CD14-positive monocyte (primary cell): ENCODE results near the gene SPRN. TPM values are rescaled to one million over a fixed set of nuclear protein-coding genes. Genes with fewer than 3 reads are reported as not detected.

ENCODE experiments used
- DNase-seq, 3 donors: peaks; one replicate each; pipeline ENCODE4 v3.0.0-alpha.2; 2011 to 2022
- H2AFZ ChIP-seq: 2 replicates; pipeline ENCODE4 v1.6.0; 2012; ENCODE audit warnings: mild to moderate bottlenecking, low read depth, low read length, inconsistent platforms; ENCODE audit not compliant: insufficient read depth, poor library complexity, severe bottlenecking
- H3K27ac ChIP-seq, 2 donors: 1 replicate in 1 of 2; 2 replicates in 1 of 2; pipeline ENCODE4 v1.5.1; 2012 to 2013; ENCODE audit warnings: low read length in 2 of 2, control low read depth in 1 of 2, inconsistent platforms in 1 of 2, low read depth in 1 of 2, mild to moderate bottlenecking in 1 of 2
- H3K27me3 ChIP-seq, 2 donors: one replicate each; pipeline versions ENCODE4 v1.6.0 to v1.6.1; 2011 to 2013; ENCODE audit warnings: low read length in 2 of 2; ENCODE audit not compliant: control insufficient read depth in 2 of 2, insufficient read depth in 2 of 2
- H3K36me3 ChIP-seq, 2 donors: replicated peaks in 1 of 2; 1 replicate in 1 of 2; 2 replicates in 1 of 2; pipeline versions ENCODE4 v1.5.1 to v1.6.1; 2012 to 2013; ENCODE audit warnings: low read length in 2 of 2, control low read depth in 1 of 2, inconsistent platforms in 1 of 2, mild to moderate bottlenecking in 1 of 2; ENCODE audit not compliant: insufficient read depth in 2 of 2, control insufficient read depth in 1 of 2
- H3K4me1 ChIP-seq, 2 donors: 1 replicate in 1 of 2; 2 replicates in 1 of 2; pipeline versions ENCODE4 v1.5.1 to v1.6.1; 2012 to 2013; ENCODE audit warnings: low read length in 2 of 2, control low read depth in 1 of 2, inconsistent platforms in 1 of 2, mild to moderate bottlenecking in 1 of 2, moderate library complexity in 1 of 2; ENCODE audit not compliant: insufficient read depth in 2 of 2, control insufficient read depth in 1 of 2
- H3K4me2 ChIP-seq: replicated peaks from 2 replicates; pipeline ENCODE3; 2012; ENCODE audit warnings: low read length, moderate library complexity, mild to moderate bottlenecking; ENCODE audit not compliant: poor library complexity, severe bottlenecking; ENCODE audit errors: extremely low read depth
- H3K4me3 ChIP-seq, 3 experiments: fragments of 200-600 bp in 1 of 3; sonication (generic) in 1 of 3; replicated peaks in 1 of 3; 1 replicate in 2 of 3; 2 replicates in 1 of 3; pipeline ENCODE4 v1.5.1; 2011 to 2013; ENCODE audit warnings: low read length in 3 of 3, mild to moderate bottlenecking in 3 of 3, control low read depth in 2 of 3, low read depth in 2 of 3, inconsistent platforms in 1 of 3, moderate library complexity in 1 of 3
- H3K79me2 ChIP-seq: 2 replicates; pipeline ENCODE4 v1.6.0; 2012; ENCODE audit warnings: mild to moderate bottlenecking, control low read depth, inconsistent platforms, low read length, moderate library complexity; ENCODE audit not compliant: insufficient read depth
- H3K9ac ChIP-seq: 2 replicates; pipeline ENCODE4 v1.6.0; 2017; ENCODE audit warnings: low read length, mild to moderate bottlenecking; ENCODE audit not compliant: insufficient read depth, poor library complexity, severe bottlenecking
- H3K9me3 ChIP-seq, 2 donors: replicated peaks in 1 of 2; 1 replicate in 1 of 2; 2 replicates in 1 of 2; pipeline versions ENCODE4 v1.5.1 to v1.6.1; 2012 to 2013; ENCODE audit warnings: low read length in 2 of 2, control low read depth in 1 of 2; ENCODE audit not compliant: control insufficient read depth in 1 of 2, insufficient read depth in 1 of 2
- H4K20me1 ChIP-seq: 2 replicates; pipeline ENCODE4 v1.6.0; 2012; ENCODE audit warnings: mild to moderate bottlenecking, low read length, control low read depth, moderate library complexity; ENCODE audit not compliant: insufficient read depth
- H3K27ac Mint-ChIP-seq, 7 donors: one replicate each; pipeline ENCODE4 v1.8.0; 2020; ENCODE audit warnings: mild to moderate bottlenecking in 7 of 7, mixed read lengths in 7 of 7, moderate library complexity in 6 of 7, inconsistent platforms in 2 of 7
- H3K27me3 Mint-ChIP-seq, 3 donors: one replicate each; pipeline ENCODE4 v1.8.0; 2021 to 2022; ENCODE audit warnings: low read depth in 3 of 3, mild to moderate bottlenecking in 3 of 3, mixed read lengths in 3 of 3, moderate library complexity in 3 of 3, inconsistent platforms in 1 of 3
- H3K36me3 Mint-ChIP-seq, 2 donors: one replicate each; pipeline ENCODE4 v1.8.0; 2020; ENCODE audit warnings: mixed read lengths in 2 of 2, inconsistent platforms in 1 of 2, mild to moderate bottlenecking in 1 of 2
- H3K4me1 Mint-ChIP-seq: one replicate; pipeline ENCODE4 v1.8.0; 2020; ENCODE audit warnings: mild to moderate bottlenecking, mixed read lengths
- H3K4me3 Mint-ChIP-seq, 2 donors: one replicate each; pipeline ENCODE4 v1.8.0; 2020; ENCODE audit warnings: mild to moderate bottlenecking in 2 of 2, mixed read lengths in 2 of 2, moderate library complexity in 1 of 2
- H3K9me3 Mint-ChIP-seq, 7 donors: one replicate each; pipeline ENCODE4 v1.8.0; 2020 to 2022; ENCODE audit warnings: mixed read lengths in 7 of 7, mild to moderate bottlenecking in 6 of 7, moderate library complexity in 6 of 7, inconsistent platforms in 2 of 7
- WGBS: methylation state at CpG from one replicate; pipeline ENCODE4 v1.1.5; 2013; ENCODE audit warnings: missing lambda C conversion rate; ENCODE audit not compliant: insufficient coverage; 5-methylcytosine and 5-hydroxymethylcytosine counted together
- intact Hi-C, 2 donors: fragments of 100-400 bp; cut with micrococcal nuclease; formaldehyde crosslinking; loops; one replicate each; pipeline versions ENCODE4 v1.15.0 to v1.15.1; 2023
- polyA plus RNA-seq, 3 donors: library from polyadenylated mRNA; depleted of rRNA in 1 of 3; unstranded in 2 of 3; stranded (reverse) in 1 of 3; fragments of 300-500 nt in 2 of 3; fragments of >200 nt in 1 of 3; fragmentation: Illumina TruSeq in 2 of 3; gene quantifications; 1 replicate in 2 of 3; 2 replicates in 1 of 3; pipeline ENCODE4 v1.2.3, GENCODE V29; 2012 to 2021
- TF ChIP-seq, protein P1 (sequence below): fragments of 200-600 bp; IDR thresholded peaks from one replicate; pipeline ENCODE4 v1.8.0; 2022; ENCODE audit warnings: antibody characterized with exemption, mild to moderate bottlenecking

Gene SPRN
- polyA plus RNA-seq, 3 donors: not detected

DNA sequence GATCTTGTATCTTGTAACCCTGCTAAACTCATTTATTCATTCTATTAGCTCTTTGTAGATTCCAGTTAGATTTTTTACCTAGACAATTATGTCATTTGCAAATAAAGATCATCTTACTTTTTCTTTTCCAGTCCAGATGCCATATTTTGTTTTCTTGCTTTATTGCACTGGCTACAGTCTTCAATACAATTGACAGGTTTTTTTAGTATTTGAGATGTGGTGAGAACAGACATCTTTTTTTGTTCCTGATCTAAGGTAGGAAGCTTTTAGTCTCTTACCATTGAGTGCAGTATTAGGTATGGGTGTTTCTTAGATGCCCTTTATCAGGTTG lies 12.1 kb downstream of the SPRN start:
- Mint-ChIP-seq H3K4me1 (no peaks in the 10 kb centered on the region), H3K4me3 (no peak overlapping the region), H3K9me3 (peaks cover 40 to 68% (median 49%) of the 10 kb centered on the region in 7 donors), H3K27ac (no peak overlapping the region), H3K36me3 (peaks cover 73 to 88% of the 10 kb centered on the region in 2 donors), H3K27me3 (peaks cover 0 to 2% (median 1%) of the 10 kb centered on the region in 3 donors)
- Histone ChIP-seq H3K4me3 (no peak overlapping the region), H3K27me3 (no peaks in the 10 kb centered on the region), H3K36me3 (peaks cover 46 to 74% of the 10 kb centered on the region in 2 donors), H4K20me1 (no peaks in the 10 kb centered on the region), H3K27ac (no peak overlapping the region), H3K9me3 (peaks cover 23 to 30% of the 10 kb centered on the region in 2 donors), H2AFZ (no peak overlapping the region), H3K9ac (no peak overlapping the region), H3K79me2 (peaks cover 7% of the 10 kb centered on the region), H3K4me2 (no peak overlapping the region), H3K4me1 (no peaks in the 10 kb centered on the region)
- DNase-seq: no peak
- TF ChIP-seq, protein P1, sequence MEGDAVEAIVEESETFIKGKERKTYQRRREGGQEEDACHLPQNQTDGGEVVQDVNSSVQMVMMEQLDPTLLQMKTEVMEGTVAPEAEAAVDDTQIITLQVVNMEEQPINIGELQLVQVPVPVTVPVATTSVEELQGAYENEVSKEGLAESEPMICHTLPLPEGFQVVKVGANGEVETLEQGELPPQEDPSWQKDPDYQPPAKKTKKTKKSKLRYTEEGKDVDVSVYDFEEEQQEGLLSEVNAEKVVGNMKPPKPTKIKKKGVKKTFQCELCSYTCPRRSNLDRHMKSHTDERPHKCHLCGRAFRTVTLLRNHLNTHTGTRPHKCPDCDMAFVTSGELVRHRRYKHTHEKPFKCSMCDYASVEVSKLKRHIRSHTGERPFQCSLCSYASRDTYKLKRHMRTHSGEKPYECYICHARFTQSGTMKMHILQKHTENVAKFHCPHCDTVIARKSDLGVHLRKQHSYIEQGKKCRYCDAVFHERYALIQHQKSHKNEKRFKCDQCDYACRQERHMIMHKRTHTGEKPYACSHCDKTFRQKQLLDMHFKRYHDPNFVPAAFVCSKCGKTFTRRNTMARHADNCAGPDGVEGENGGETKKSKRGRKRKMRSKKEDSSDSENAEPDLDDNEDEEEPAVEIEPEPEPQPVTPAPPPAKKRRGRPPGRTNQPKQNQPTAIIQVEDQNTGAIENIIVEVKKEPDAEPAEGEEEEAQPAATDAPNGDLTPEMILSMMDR: no peak
- intact Hi-C loops: no loop called here

DNA sequence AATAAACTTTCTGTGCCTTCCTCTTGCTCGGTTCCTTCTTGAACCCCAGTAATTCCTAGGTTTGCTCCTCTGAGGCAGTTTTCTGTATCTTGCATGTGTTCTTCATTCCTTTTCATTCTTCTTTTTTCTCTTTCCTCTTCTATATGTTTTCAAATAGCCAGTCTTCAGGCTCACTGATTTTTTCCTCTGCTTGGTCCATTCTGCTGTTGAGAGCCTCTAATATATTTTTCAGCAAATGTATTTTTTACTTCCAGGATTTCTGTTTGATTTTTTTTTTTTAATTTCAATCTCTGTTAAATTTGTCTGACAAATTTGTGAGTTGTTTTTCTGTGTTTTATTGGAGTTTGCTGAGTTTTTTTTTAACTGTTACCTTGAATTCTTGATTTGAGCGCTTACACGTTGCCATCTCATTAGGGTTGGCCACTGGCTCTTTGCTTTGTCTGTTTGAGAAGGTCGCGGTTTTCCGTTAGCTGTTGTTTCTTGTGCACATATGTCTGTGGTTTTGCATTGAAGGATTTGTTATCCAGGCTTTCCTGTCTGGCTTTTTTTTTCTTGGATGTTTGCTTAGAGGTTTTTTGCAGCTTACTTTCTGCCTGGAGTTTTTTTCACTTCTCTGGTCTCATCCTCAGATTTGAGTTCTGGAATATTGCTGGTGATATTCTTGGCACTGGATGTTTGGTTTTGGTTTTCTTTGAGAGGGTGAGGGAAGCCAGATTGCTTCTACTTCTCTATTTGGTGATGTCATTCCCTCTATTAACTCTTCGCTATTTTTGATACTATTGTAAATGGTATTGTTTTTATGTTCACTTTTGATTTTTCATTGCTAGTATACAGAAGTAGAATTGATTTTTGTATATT lies 12.7 kb downstream of the SPRN start:
- H2AFZ ChIP-seq: no peak overlapping the region
- 100% methylated on average over 3 of the region's 7 CpGs for WGBS
- H4K20me1 ChIP-seq: no peaks in the 10 kb centered on the region
- H3K4me1 ChIP-seq: no peaks in the 10 kb centered on the region
- peaks cover 40 to 68% (median 49%) of the 10 kb centered on the region in 7 donors for H3K9me3 Mint-ChIP-seq
- DNase-seq: no peak
- H3K4me3 Mint-ChIP-seq: no peak overlapping the region
- intact Hi-C loops: no loop called here
- H3K27ac ChIP-seq: no peak overlapping the region
- H3K27me3 Mint-ChIP-seq: peaks cover 0 to 2% (median 1%) of the 10 kb centered on the region in 3 donors
- no peaks in the 10 kb centered on the region for H3K4me1 Mint-ChIP-seq
- no peak overlapping the region for H3K9ac ChIP-seq
- H3K9me3 ChIP-seq: peaks cover 23 to 30% of the 10 kb centered on the region in 2 donors
- TF ChIP-seq, protein P1: no peak
- H3K36me3 Mint-ChIP-seq: peaks cover 79 to 94% of the 10 kb centered on the region in 2 donors
- H3K4me3 ChIP-seq: no peak overlapping the region
- no peaks in the 10 kb centered on the region for H3K27me3 ChIP-seq
- peaks cover 49 to 79% of the 10 kb centered on the region in 2 donors for H3K36me3 ChIP-seq
- H3K4me2 ChIP-seq: no peak overlapping the region
- H3K27ac Mint-ChIP-seq: no peak overlapping the region
- peaks cover 7% of the 10 kb centered on the region for H3K79me2 ChIP-seq
